CD8-positive, alpha-beta memory T cell (primary cell): ENCODE measurements around the gene STOML3. TPM values are rescaled to one million over a fixed set of nuclear protein-coding genes. Genes with fewer than 3 reads are reported as not detected.

ENCODE experiments used
- CTCF ChIA-PET: fragments of 350-600 bp; sonication (Branson Sonifier 250); formaldehyde crosslinking; loops from one replicate; lab custom pipeline; 2021; ENCODE audit warnings: antibody characterized with exemption; lab: Charles Lee
- POLR2A ChIA-PET: fragments of 350-600 bp; sonication (Branson Sonifier 250); formaldehyde crosslinking; loops from one replicate; lab custom pipeline; 2021; ENCODE audit warnings: antibody characterized with exemption; lab: Charles Lee
- DNase-seq, 5 donors: peaks; one replicate each; pipeline versions ENCODE4 v3.0.0 to v3.0.0-alpha.2; 2020 to 2022; ENCODE audit warnings: mixed read lengths in 1 of 5
- H3K27ac ChIP-seq: one replicate; pipeline ENCODE4 v1.7.0; 2013; ENCODE audit warnings: low read depth, mild to moderate bottlenecking, low read length, moderate library complexity
- H3K27me3 ChIP-seq: 2 replicates; pipeline ENCODE4 v1.7.0; 2013; ENCODE audit warnings: low read length, mild to moderate bottlenecking; ENCODE audit not compliant: insufficient read depth, poor library complexity, severe bottlenecking
- H3K36me3 ChIP-seq: 2 replicates; pipeline ENCODE4 v1.7.0; 2013; ENCODE audit warnings: mild to moderate bottlenecking, low read length, moderate library complexity; ENCODE audit not compliant: insufficient read depth
- H3K4me1 ChIP-seq: 2 replicates; pipeline ENCODE4 v1.7.0; 2013; ENCODE audit warnings: mild to moderate bottlenecking, low read length, moderate library complexity; ENCODE audit not compliant: insufficient read depth
- H3K4me3 ChIP-seq: 2 replicates; pipeline ENCODE4 v1.7.0; 2013; ENCODE audit warnings: mild to moderate bottlenecking, low read length
- H3K9me3 ChIP-seq: 2 replicates; pipeline ENCODE4 v1.7.0; 2013; ENCODE audit warnings: mild to moderate bottlenecking, low read length
- H3K27ac Mint-ChIP-seq, 8 donors: one replicate each; pipeline ENCODE4 v1.8.0; 2020 to 2021; ENCODE audit warnings: mixed read lengths in 8 of 8, mild to moderate bottlenecking in 6 of 8, inconsistent platforms in 3 of 8, moderate library complexity in 3 of 8
- H3K27me3 Mint-ChIP-seq, 2 donors: one replicate each; pipeline ENCODE4 v1.8.0; 2020 to 2021; ENCODE audit warnings: mixed read lengths in 2 of 2, mild to moderate bottlenecking in 1 of 2, moderate library complexity in 1 of 2
- H3K36me3 Mint-ChIP-seq, 3 donors: one replicate each; pipeline ENCODE4 v1.8.0; 2020 to 2021; ENCODE audit warnings: mixed read lengths in 3 of 3, inconsistent platforms in 1 of 3, mild to moderate bottlenecking in 1 of 3
- H3K4me1 Mint-ChIP-seq, 3 donors: one replicate each; pipeline ENCODE4 v1.8.0; 2020 to 2021; ENCODE audit warnings: mixed read lengths in 3 of 3, inconsistent platforms in 1 of 3, mild to moderate bottlenecking in 1 of 3
- H3K4me3 Mint-ChIP-seq, 7 donors: one replicate each; pipeline ENCODE4 v1.8.0; 2020 to 2021; ENCODE audit warnings: mixed read lengths in 7 of 7, mild to moderate bottlenecking in 6 of 7, moderate library complexity in 4 of 7, inconsistent platforms in 2 of 7
- H3K9me3 Mint-ChIP-seq, 5 donors: one replicate each; pipeline ENCODE4 v1.8.0; 2020 to 2022; ENCODE audit warnings: mixed read lengths in 5 of 5, mild to moderate bottlenecking in 3 of 5, moderate library complexity in 2 of 5, inconsistent platforms in 1 of 5
- polyA plus RNA-seq: library from polyadenylated mRNA; unstranded; fragments of 300-500 nt; fragmentation: Illumina TruSeq; gene quantifications from one replicate; pipeline ENCODE4 v1.2.3, GENCODE V29; 2021
- total RNA-seq, 2 experiments: library from RNA; stranded (reverse); gene quantifications; one replicate each; pipeline ENCODE4 v1.2.3, GENCODE V29; 2021

STOML3 gene
- total and polyA plus RNA-seq, 3 experiments from 2014 or later, result not detected

GRCh38 chr13:38943231-38943630 lies 47.4 kb downstream of the STOML3 start:
- Histone ChIP-seq H3K27me3 (no peaks in the 10 kb centered on the region), H3K9me3 (no peaks in the 10 kb centered on the region), H3K27ac (no peak overlapping the region), H3K36me3 (no peaks in the 10 kb centered on the region), H3K4me3 (no peak overlapping the region), H3K4me1 (no peaks in the 10 kb centered on the region)
- Mint-ChIP-seq H3K36me3 (no peaks in the 10 kb centered on the region), H3K9me3 (no peaks in the 10 kb centered on the region), H3K27ac (no peak overlapping the region), H3K27me3 (peaks cover 2 to 10% of the 10 kb centered on the region in 2 donors), H3K4me1 (no peaks in the 10 kb centered on the region), H3K4me3 (no peak overlapping the region)
- ChIA-PET CTCF (no interaction called here), POLR2A (no interaction called here)
- no peak for DNase-seq

GRCh38 chr13:38941353-38941945 lies 49.2 kb downstream of the STOML3 start:
- no peak for DNase-seq
- H3K4me3 ChIP-seq, result no peak overlapping the region
- H3K27me3 Mint-ChIP-seq, result peaks cover 2 to 7% of the 10 kb centered on the region in 2 donors
- ChIA-PET CTCF (interaction anchor here (0.8 kb wide), 1 partner anchor 10 kb away, joined by 3 read pairs; no protein-coding TSS in a partner anchor), POLR2A (no interaction called here)
- H3K27ac ChIP-seq, result no peak overlapping the region
- H3K27ac Mint-ChIP-seq, result no peak overlapping the region
- no peaks in the 10 kb centered on the region for H3K27me3 ChIP-seq
- no peak overlapping the region for H3K4me3 Mint-ChIP-seq
- H3K4me1 ChIP-seq, result no peaks in the 10 kb centered on the region
- no peaks in the 10 kb centered on the region for H3K9me3 Mint-ChIP-seq
- H3K36me3 Mint-ChIP-seq, result no peaks in the 10 kb centered on the region
- H3K9me3 ChIP-seq, result no peaks in the 10 kb centered on the region
- H3K4me1 Mint-ChIP-seq, result no peaks in the 10 kb centered on the region
- H3K36me3 ChIP-seq, result no peaks in the 10 kb centered on the region

- no peak overlapping the region for H3K27ac ChIP-seq
- H3K9me3 ChIP-seq, result no peaks in the 10 kb centered on the region
- no peaks in the 10 kb centered on the region for H3K4me1 ChIP-seq
- Mint-ChIP-seq H3K27me3 (peaks cover 1 to 12% of the 10 kb centered on the region in 2 donors), H3K36me3 (no peaks in the 10 kb centered on the region), H3K9me3 (no peaks in the 10 kb centered on the region), H3K4me3 (no peak overlapping the region), H3K4me1 (peaks cover 0 to 5% (median 3%) of the 10 kb centered on the region in 3 donors), H3K27ac (no peak overlapping the region)
- no peak for DNase-seq
- H3K27me3 ChIP-seq, result no peaks in the 10 kb centered on the region
- POLR2A ChIA-PET, result no interaction called here
- CTCF ChIA-PET, result no interaction called here
- no peaks in the 10 kb centered on the region for H3K36me3 ChIP-seq
- no peak overlapping the region for H3K4me3 ChIP-seq
Measured at GRCh38 chr13:38933786-38934185, 56.8 kb downstream of the STOML3 start.

- H3K27ac Mint-ChIP-seq, result no peak overlapping the region
- H3K4me1 ChIP-seq, result no peaks in the 10 kb centered on the region
- CTCF ChIA-PET, result no interaction called here
- no peak overlapping the region for H3K4me3 Mint-ChIP-seq
- no peak overlapping the region for H3K4me3 ChIP-seq
- no peak overlapping the region for H3K27ac ChIP-seq
- peaks cover 0 to 2% (median 0%) of the 10 kb centered on the region in 5 donors for H3K9me3 Mint-ChIP-seq
- POLR2A ChIA-PET, result no interaction called here
- peaks cover 4% of the 10 kb centered on the region for H3K27me3 ChIP-seq
- no peaks in the 10 kb centered on the region for H3K36me3 ChIP-seq
- H3K4me1 Mint-ChIP-seq, result no peaks in the 10 kb centered on the region
- H3K9me3 ChIP-seq, result no peaks in the 10 kb centered on the region
- DNase-seq, result no peak
- peaks cover 19 to 46% of the 10 kb centered on the region in 2 donors for H3K27me3 Mint-ChIP-seq
- no peaks in the 10 kb centered on the region for H3K36me3 Mint-ChIP-seq
Measured at GRCh38 chr13:38922170-38922569, 68.5 kb downstream of the STOML3 start.

- no peaks in the 10 kb centered on the region for H3K9me3 ChIP-seq
- H3K27me3 ChIP-seq, result peaks cover 4% of the 10 kb centered on the region
Measured at GRCh38 chr13:38921081-38921480, 69.5 kb downstream of the STOML3 start.

More at GRCh38 chr13:38921081-38921480, 69.5 kb downstream of the STOML3 start:
- H3K4me3 ChIP-seq, result no peak overlapping the region
- Mint-ChIP-seq H3K4me1 (no peaks in the 10 kb centered on the region), H3K9me3 (peaks cover 0 to 2% (median 0%) of the 10 kb centered on the region in 5 donors), H3K36me3 (no peaks in the 10 kb centered on the region), H3K27me3 (peaks cover 21 to 46% of the 10 kb centered on the region in 2 donors), H3K27ac (no peak overlapping the region), H3K4me3 (no peak overlapping the region)
- no peaks in the 10 kb centered on the region for H3K4me1 ChIP-seq
- no peak for DNase-seq
- POLR2A ChIA-PET, result no interaction called here
- CTCF ChIA-PET, result no interaction called here
- no peak overlapping the region for H3K27ac ChIP-seq
- no peaks in the 10 kb centered on the region for H3K36me3 ChIP-seq

Other genes starting within 250 kb of the STOML3 start
- gene PROSER1, start 47.3 kb upstream of the STOML3 start, total RNA-seq, result 10 to 100 TPM; 84.8 to 96.6 TPM
- gene PROSER1, start 47.3 kb upstream of the STOML3 start, polyA plus RNA-seq, result 20.2 TPM
- 10 to 100 TPM; 14.6 to 15.9 TPM for gene NHLRC3, start 47.6 kb upstream of the STOML3 start, total RNA-seq
- 6.5 TPM for gene NHLRC3, start 47.6 kb upstream of the STOML3 start, polyA plus RNA-seq